GM23338 (cell line): Measurements from ENCODE around the gene NCAPG. TPM values are rescaled to one million over a fixed set of nuclear protein-coding genes. Genes with fewer than 3 reads are reported as not detected.

Experiments
- ATAC-seq: fragments of 200-7000 bp; cut with Tn5 transposase; 3 replicates; pipeline ENCODE4 v1.9.1; 2020
- DNase-seq: peaks from one replicate; pipeline ENCODE4 v3.0.0-alpha.2; 2015; ENCODE audit warnings: low spot score
- H2AFZ ChIP-seq: fragments of 200-600 bp; sonication (generic); 2 replicates; pipeline ENCODE4 v1.8.0; 2016; ENCODE audit warnings: antibody characterized with exemption, mild to moderate bottlenecking, moderate library complexity
- H3F3A ChIP-seq: fragments of 200-600 bp; sonication (generic); replicated peaks from 2 replicates; pipeline ENCODE4 v1.8.0; 2017; ENCODE audit warnings: antibody characterized with exemption, mixed run types, low read depth
- H3K27ac ChIP-seq: fragments of 200-600 bp; sonication (generic); 2 replicates; pipeline ENCODE4 v1.6.1; 2016; ENCODE audit warnings: low read depth
- H3K27me3 ChIP-seq: fragments of 200-600 bp; sonication (generic); 2 replicates; pipeline ENCODE4 v1.8.0; 2016; ENCODE audit warnings: mild to moderate bottlenecking, mixed run types, moderate library complexity; ENCODE audit not compliant: insufficient read depth
- H3K36me3 ChIP-seq: fragments of 200-600 bp; sonication (generic); 2 replicates; pipeline ENCODE4 v1.8.0; 2016; ENCODE audit warnings: mild to moderate bottlenecking; ENCODE audit not compliant: insufficient read depth
- H3K4me1 ChIP-seq: fragments of 200-600 bp; sonication (generic); 2 replicates; pipeline ENCODE4 v1.8.0; 2016; ENCODE audit warnings: mild to moderate bottlenecking, moderate library complexity; ENCODE audit not compliant: insufficient read depth
- H3K4me2 ChIP-seq: fragments of 200-600 bp; sonication (generic); 2 replicates; pipeline ENCODE4 v1.7.1; 2017; ENCODE audit warnings: mixed run types
- H3K4me3 ChIP-seq: fragments of 200-600 bp; sonication (generic); 2 replicates; pipeline ENCODE4 v1.6.1; 2016; ENCODE audit warnings: mixed run types
- H3K79me2 ChIP-seq: fragments of 200-600 bp; sonication (generic); replicated peaks from 2 replicates; pipeline ENCODE4 v1.8.0; 2017; ENCODE audit warnings: mild to moderate bottlenecking; ENCODE audit not compliant: insufficient read depth
- H3K9me2 ChIP-seq: fragments of 200-600 bp; sonication (generic); 2 replicates; pipeline ENCODE4 v1.8.0; 2017; ENCODE audit not compliant: insufficient read depth
- H4K20me1 ChIP-seq: fragments of 200-600 bp; sonication (generic); replicated peaks from 2 replicates; pipeline ENCODE4 v1.8.0; 2017; ENCODE audit warnings: mild to moderate bottlenecking; ENCODE audit not compliant: insufficient read depth
- H3K27ac Mint-ChIP-seq: 2 replicates; pipeline ENCODE4 v1.8.0; 2020; ENCODE audit warnings: inconsistent platforms, mild to moderate bottlenecking, moderate library complexity, mixed read lengths
- H3K27me3 Mint-ChIP-seq: 3 replicates; pipeline ENCODE4 v1.8.0; 2022; ENCODE audit warnings: low read depth, mild to moderate bottlenecking, moderate library complexity, mixed read lengths, inconsistent platforms; ENCODE audit not compliant: insufficient read depth, poor library complexity
- H3K36me3 Mint-ChIP-seq: 3 replicates; pipeline ENCODE4 v1.8.0; 2021; ENCODE audit warnings: low read depth, mild to moderate bottlenecking, inconsistent platforms, moderate library complexity, mixed read lengths
- H3K4me1 Mint-ChIP-seq: 3 replicates; pipeline ENCODE4 v1.8.0; 2020; ENCODE audit warnings: mild to moderate bottlenecking, inconsistent platforms, mixed read lengths
- H3K4me3 Mint-ChIP-seq: 3 replicates; pipeline ENCODE4 v1.8.0; 2021; ENCODE audit warnings: moderate library complexity, mild to moderate bottlenecking, inconsistent platforms, mixed read lengths
- H3K9me3 Mint-ChIP-seq: 3 replicates; pipeline ENCODE4 v1.8.0; 2020; ENCODE audit warnings: moderate library complexity, mild to moderate bottlenecking, inconsistent platforms, mixed read lengths
- CTCF ChIP-seq, 2 experiments: fragments of 200-600 bp in 1 of 2; sonication (generic) in 1 of 2; conservative IDR thresholded peaks; 2 replicates each; pipeline versions ENCODE4 v1.5.1 to v1.6.1; 2016 to 2017; ENCODE audit warnings: antibody characterized with exemption in 2 of 2, low read depth in 2 of 2, mild to moderate bottlenecking in 2 of 2, moderate library complexity in 1 of 2
- EZH2phosphoT487 ChIP-seq: fragments of 200-600 bp; sonication (generic); IDR thresholded peaks from one replicate; pipeline ENCODE4 v1.8.1; 2018; ENCODE audit warnings: antibody characterized with exemption; ENCODE audit not compliant: unreplicated experiment
- JUNB ChIP-seq: IDR thresholded peaks from one replicate; pipeline ENCODE4 v1.6.1; 2016; ENCODE audit warnings: antibody characterized with exemption; ENCODE audit not compliant: unreplicated experiment
- NANOG ChIP-seq: IDR thresholded peaks from 2 replicates; pipeline ENCODE4 v1.6.1; 2016; ENCODE audit warnings: antibody characterized with exemption, borderline replicate concordance
- POLR2AphosphoS5 ChIP-seq: IDR thresholded peaks from 2 replicates; pipeline ENCODE4 v1.6.1; 2016; ENCODE audit warnings: antibody characterized with exemption, low read depth
- REST ChIP-seq: IDR thresholded peaks from one replicate; pipeline ENCODE4 v1.6.1; 2018; ENCODE audit warnings: antibody characterized with exemption; ENCODE audit not compliant: unreplicated experiment
- STAT1 ChIP-seq: IDR thresholded peaks from one replicate; pipeline ENCODE4 v1.6.1; 2016; ENCODE audit warnings: antibody characterized with exemption; ENCODE audit not compliant: unreplicated experiment
- ZNF114 ChIP-seq: fragments of 250-450 bp; sonication (Bioruptor Pico); IDR thresholded peaks from 2 replicates; pipeline ENCODE4 v1.5.0; 2020; ENCODE audit warnings: mild to moderate bottlenecking, moderate library complexity
- ZNF462 ChIP-seq: fragments of 250-450 bp; sonication (Bioruptor Pico); IDR thresholded peaks from 2 replicates; pipeline ENCODE4 v1.5.0; 2020; ENCODE audit warnings: mild to moderate bottlenecking, moderate library complexity
- polyA plus RNA-seq: library from polyadenylated mRNA; unstranded; fragments of >200 nt; fragmentation: Nextera tagmentation; extraction: Ambion mirVana; gene quantifications from 2 replicates; pipeline ENCODE4 v1.2.1, GENCODE V29; 2016
- total RNA-seq: library from RNA; depleted of rRNA; stranded (reverse); fragments of >200 nt; shearing (Covaris generic); gene quantifications from 2 replicates; pipeline ENCODE4 v1.2.3, GENCODE V29; 2014

The NCAPG gene
- total and polyA plus RNA-seq, 2 experiments from 2014 or later: 24.4 to 45.8 TPM

GRCh38 chr4:17788956-17789355 lies 21.8 kb upstream of the NCAPG start:
- H3K4me3 Mint-ChIP-seq: no peak overlapping the region
- peaks cover 8% of the 10 kb centered on the region; the same call in 1 of the 2 replicates for H3K36me3 ChIP-seq
- no peak for DNase-seq

More at GRCh38 chr4:17788956-17789355, 21.8 kb upstream of the NCAPG start:
- no peaks in the 10 kb centered on the region; the same call in 1 of the 2 replicates for H4K20me1 ChIP-seq
- H3F3A ChIP-seq: no peaks in the 10 kb centered on the region
- H3K79me2 ChIP-seq: no peaks in the 10 kb centered on the region
- no peak overlapping the region for H3K27ac ChIP-seq
- no peak overlapping the region for H3K4me3 ChIP-seq
- no peak overlapping the region for H2AFZ ChIP-seq
- no peak overlapping the region for H3K4me2 ChIP-seq
- no peaks in the 10 kb centered on the region for H3K9me2 ChIP-seq
- ATAC-seq: no peak
- TF ChIP-seq ZNF462 (CRISPR knock-in tag) (no peak), CTCF (conservative IDR thresholded peaks at IDR 0.05; ENCODE audit: low read depth in 2 of 2) (no peak), STAT1 (no peak), EZH2phosphoT487 (no peak), NANOG (no peak), JUNB (no peak), ZNF114 (CRISPR knock-in tag) (no peak), REST (no peak), POLR2AphosphoS5 (no peak)
- no peaks in the 10 kb centered on the region for H3K27me3 ChIP-seq
- H3K9me3 Mint-ChIP-seq: peaks cover 3% of the 10 kb centered on the region; the same call in 1 of the 3 replicates
- no peaks in the 10 kb centered on the region for H3K27me3 Mint-ChIP-seq
- H3K27ac Mint-ChIP-seq: no peak overlapping the region
- peaks cover 22% of the 10 kb centered on the region; the same call in 2 of the 3 replicates for H3K36me3 Mint-ChIP-seq
- H3K4me1 Mint-ChIP-seq: no peaks in the 10 kb centered on the region
- no peaks in the 10 kb centered on the region for H3K4me1 ChIP-seq
